ENCODE measurements around the gene GADD45B. TPM values are rescaled to one million over a fixed set of nuclear protein-coding genes. Genes with fewer than 3 reads are reported as not detected.
"Not testable (repeated sequence)": the region's sequence is repeated elsewhere in the genome, so short reads cannot be mapped to it uniquely, and the experiment has no call there.

Gene GADD45B
- total and polyA plus RNA-seq, 2 of the 4 experiments (the other 2 are of a cell fraction): 30.1 to 106 TPM

GRCh38 chr19:2462635-2463421 is 13.1 kb upstream of the GADD45B start:
- ATAC-seq (ENCODE audit: low read depth) (peak; percentile 81), DNase-seq (peak; percentile 96)
- Histone ChIP-seq H3K27me3 (ENCODE audit: control insufficient read depth, insufficient read depth, low read length) (no peaks in the 10 kb centered on the region), H4K20me1 (ENCODE audit: insufficient read depth, low read length) (no peaks in the 10 kb centered on the region), H4K5ac (ENCODE audit: low read depth, low read length) (no peak overlapping the region), H3K4me1 (ENCODE audit: control insufficient read depth, insufficient read depth, low read length) (peaks cover 3% of the 10 kb centered on the region; the same call in 1 of the 2 replicates), H3K18ac (ENCODE audit: low read depth, low read length) (no peak overlapping the region), H3K4me2 (ENCODE audit: low read depth, low read length) (peak overlapping the region; percentile 64), H2BK15ac (ENCODE audit: low read depth, low read length) (0 out of 3 replicates have a peak overlapping the region, but pooled peaks have one; percentile 10), H3K9me1 (ENCODE audit: insufficient read depth, low read length) (0 out of 2 replicates have a peak, but pooled peaks cover 2% of the 10 kb centered on the region), H4K91ac (ENCODE audit: insufficient read depth, low read depth, low read length) (peak overlapping the region; percentile 77), H2AFZ (replicated peaks; ENCODE audit: low read length, poor library complexity) (peak overlapping the region; percentile 76), H3K27ac (ENCODE audit: insufficient read depth, low read length) (peak overlapping the region; percentile 67; the same call in 1 of the 2 replicates), H3K9me3 (ENCODE audit: control insufficient read depth, insufficient read depth, low read length) (no peaks in the 10 kb centered on the region), H3K79me1 (ENCODE audit: low read depth in 1 of 2, low read length in 2 of 2) (0 out of 4 replicates have a peak, but pooled peaks cover 0 to 12% of the 10 kb centered on the region in 2 experiments), H3K36me3 (ENCODE audit: control insufficient read depth, insufficient read depth, low read length) (no peaks in the 10 kb centered on the region), H4K8ac (ENCODE audit: low read depth in 2 of 2, low read length in 2 of 2) (peak overlapping the region; percentile 87 to 92; a peak in 3 of 4 replicates), H3K23ac (ENCODE audit: low read depth, low read length) (peak overlapping the region; percentile 74; the same call in 1 of the 2 replicates), H3K14ac (replicated peaks; ENCODE audit: low read depth, low read length) (0 out of 2 replicates have a peak overlapping the region, but pooled peaks have one; percentile 62), H2BK5ac (ENCODE audit: low read depth, low read length, poor library complexity, severe bottlenecking) (peak overlapping the region; percentile 37), H3K9ac (ENCODE audit: low read depth, low read length) (peak overlapping the region; percentile 54; the same call in 1 of the 2 replicates), H2BK20ac (ENCODE audit: low read depth, low read length) (peak overlapping the region; percentile 63), H3K56ac (ENCODE audit: extremely low read depth, insufficient read depth, low read length) (peak overlapping the region; percentile 8), H2AK9ac (replicated peaks; ENCODE audit: low read depth, low read length, poor library complexity) (peak overlapping the region; percentile 95), H3K4me3 (ENCODE audit: insufficient read depth, low read depth, low read length) (peak overlapping the region; percentile 75; the same call in 1 of the 2 replicates), H2BK120ac (ENCODE audit: low read depth, low read length) (peak overlapping the region; percentile 76), H3K4ac (ENCODE audit: low read depth, low read length) (peak overlapping the region; percentile 76), H2AK5ac (ENCODE audit: low read depth, low read length) (peak overlapping the region; percentile 21)
- WGBS, 2 experiments (ENCODE audit: extremely low coverage in 2 of 2, insufficient read length in 1 of 2): 19% methylated on average over 10 of the region's 46 CpGs; no CpG with 5 or more reads in 1 of the 2 experiments
- intact Hi-C loops (cut with micrococcal nuclease) (no loop called here), dilution Hi-C loops (cut with HindIII; ENCODE audit: low sequenced_read_pairs, unreplicated experiment) (no loop called here), in situ Hi-C loops (cut with MboI; ENCODE audit: low sequenced_read_pairs) (no loop called here)
- ChIA-PET CTCF (interaction anchor here (0.6 to 1.4 kb wide), 3 partner anchors 13 to 560 kb away, joined by 3 read pairs; partner anchors contain the start of gene GADD45B), POLR2A (ENCODE audit: unreplicated experiment) (interaction anchor here (0.6 to 1.2 kb wide), 2 partner anchors 13 to 50 kb away, joined by 6 to 13 read pairs; partner anchors contain the start of gene GADD45B)
- BruUV-seq (replicated peaks): no TSS peak
- TF ChIP-seq RFX5 (IDR thresholded peaks at IDR 0.05; ENCODE audit: low read depth, low read length) (peak; percentile 13; the same call in 1 of the 2 replicates), CEBPB (IDR thresholded peaks at IDR 0.05; ENCODE audit: low read depth, low read length) (no peak), MAZ (IDR thresholded peaks at IDR 0.05; ENCODE audit: borderline replicate concordance, low read depth, low read length) (peak; percentile 71)

DNA sequence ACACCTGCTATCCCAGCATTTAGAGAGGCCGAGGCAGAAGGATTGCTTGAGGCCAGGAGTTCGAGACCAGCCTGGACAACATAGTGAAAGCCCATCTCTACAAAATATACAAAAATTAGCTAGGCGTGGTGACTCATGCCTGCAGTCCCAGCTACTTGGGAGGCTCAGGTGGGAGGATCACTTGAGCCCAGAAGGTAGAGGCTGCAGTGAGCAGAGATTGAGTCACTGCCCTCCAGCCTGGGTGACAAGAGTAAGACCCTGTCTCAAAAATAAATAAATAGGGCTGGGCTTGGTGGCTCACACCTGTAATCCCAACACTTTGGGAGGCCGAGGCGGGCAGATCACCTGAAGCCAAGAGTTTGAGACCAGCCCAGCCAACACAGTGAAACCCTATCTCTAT is 12.2 kb upstream of the GADD45B start:
- 0 out of 4 replicates have a peak, but pooled peaks cover 0 to 12% of the 10 kb centered on the region in 2 experiments for H3K79me1 ChIP-seq (ENCODE audit: low read depth in 1 of 2, low read length in 2 of 2)
- H2AK9ac ChIP-seq (replicated peaks; ENCODE audit: low read depth, low read length, poor library complexity); H3K27ac ChIP-seq (ENCODE audit: insufficient read depth, low read length); H3K18ac ChIP-seq (ENCODE audit: low read depth, low read length); H3K4me1 ChIP-seq (ENCODE audit: control insufficient read depth, insufficient read depth, low read length); H4K5ac ChIP-seq (ENCODE audit: low read depth, low read length); H3K4me3 ChIP-seq (ENCODE audit: insufficient read depth, low read depth, low read length); H3K4me2 ChIP-seq (ENCODE audit: low read depth, low read length); intact Hi-C loops (cut with micrococcal nuclease); H2AFZ ChIP-seq (replicated peaks; ENCODE audit: low read length, poor library complexity); H2BK5ac ChIP-seq (ENCODE audit: low read depth, low read length, poor library complexity, severe bottlenecking); H3K14ac ChIP-seq (replicated peaks; ENCODE audit: low read depth, low read length); CTCF ChIA-PET; H3K27me3 ChIP-seq (ENCODE audit: control insufficient read depth, insufficient read depth, low read length); H3K9me3 ChIP-seq (ENCODE audit: control insufficient read depth, insufficient read depth, low read length); H3K36me3 ChIP-seq (ENCODE audit: control insufficient read depth, insufficient read depth, low read length); H3K9me1 ChIP-seq (ENCODE audit: insufficient read depth, low read length); H3K56ac ChIP-seq (ENCODE audit: extremely low read depth, insufficient read depth, low read length); BruUV-seq (replicated peaks); in situ Hi-C loops (cut with MboI; ENCODE audit: low sequenced_read_pairs); H3K23ac ChIP-seq (ENCODE audit: low read depth, low read length); H3K9ac ChIP-seq (ENCODE audit: low read depth, low read length); DNase-seq; dilution Hi-C loops (cut with HindIII; ENCODE audit: low sequenced_read_pairs, unreplicated experiment); H4K20me1 ChIP-seq (ENCODE audit: insufficient read depth, low read length); H4K91ac ChIP-seq (ENCODE audit: insufficient read depth, low read depth, low read length); H4K8ac ChIP-seq (ENCODE audit: low read depth in 2 of 2, low read length in 2 of 2); ATAC-seq (ENCODE audit: low read depth): not testable (repeated sequence)
- H2AK5ac ChIP-seq (ENCODE audit: low read depth, low read length): 0 out of 2 replicates have a peak overlapping the region, but pooled peaks have one; percentile 42
- WGBS, 2 experiments (ENCODE audit: extremely low coverage in 2 of 2, insufficient read length in 1 of 2): no CpG with 5 or more reads among the region's 5 CpGs
- POLR2A ChIA-PET (ENCODE audit: unreplicated experiment): interaction anchor here (0.6 to 1.2 kb wide), 2 partner anchors 13 to 49 kb away, joined by 6 to 13 read pairs; partner anchors contain the start of gene GADD45B
- peak overlapping the region; percentile 76; the same call in 1 of the 2 replicates for H2BK120ac ChIP-seq (ENCODE audit: low read depth, low read length)
- 0 out of 3 replicates have a peak overlapping the region, but pooled peaks have one; percentile 10 for H2BK15ac ChIP-seq (ENCODE audit: low read depth, low read length)
- peak overlapping the region; percentile 63 for H2BK20ac ChIP-seq (ENCODE audit: low read depth, low read length)
- peak overlapping the region; percentile 64 for H3K4ac ChIP-seq (ENCODE audit: low read depth, low read length)

All from IMR-90 (cell line).